Mucosa of stomach (tissue), 1 donor: ENCODE results near the gene CFLAR.
"Not testable (repeated sequence)": the region's sequence is repeated elsewhere in the genome, so short reads cannot be mapped to it uniquely, and the experiment has no call there.

ENCODE experiments used
- H3K27me3 ChIP-seq: one replicate; pipeline ENCODE4 v1.7.0; 2013; ENCODE audit warnings: mild to moderate bottlenecking, low read length; ENCODE audit not compliant: control insufficient read depth, insufficient read depth
- H3K36me3 ChIP-seq: one replicate; pipeline ENCODE4 v1.7.0; 2013; ENCODE audit warnings: low read length; ENCODE audit not compliant: control insufficient read depth, insufficient read depth
- H3K4me1 ChIP-seq: one replicate; pipeline ENCODE4 v1.7.0; 2013; ENCODE audit warnings: mild to moderate bottlenecking, low read length; ENCODE audit not compliant: control insufficient read depth, insufficient read depth
- H3K4me3 ChIP-seq: one replicate; pipeline ENCODE4 v1.7.0; 2013; ENCODE audit warnings: low read length
- H3K9ac ChIP-seq: one replicate; pipeline ENCODE4 v1.7.0; 2013; ENCODE audit warnings: mild to moderate bottlenecking, low read length, moderate library complexity
- H3K9me3 ChIP-seq: one replicate; pipeline ENCODE4 v1.7.0; 2013; ENCODE audit warnings: mild to moderate bottlenecking, low read length, moderate library complexity; ENCODE audit not compliant: control insufficient read depth
- donor health status: Pancreatic carcinoma.

Gene CFLAR

GRCh38 chr2:201154615-201155399, 38.8 kb downstream of the CFLAR start:
- H3K27me3 ChIP-seq: no peaks in the 10 kb centered on the region
- H3K36me3 ChIP-seq: peaks cover 7% of the 10 kb centered on the region
- peaks cover 37% of the 10 kb centered on the region for H3K4me1 ChIP-seq
- H3K9me3 ChIP-seq: no peaks in the 10 kb centered on the region
- H3K9ac ChIP-seq: no peak overlapping the region
- H3K4me3 ChIP-seq: no peak overlapping the region

GRCh38 chr2:201156036-201156435, 40.1 kb downstream of the CFLAR start:
- Histone ChIP-seq H3K9me3 (no peaks in the 10 kb centered on the region), H3K27me3 (no peaks in the 10 kb centered on the region), H3K4me3 (no peak overlapping the region), H3K36me3 (peaks cover 7% of the 10 kb centered on the region), H3K4me1 (peaks cover 31% of the 10 kb centered on the region), H3K9ac (no peak overlapping the region)

- H3K36me3 ChIP-seq: peaks cover 7% of the 10 kb centered on the region
- H3K27me3 ChIP-seq: no peaks in the 10 kb centered on the region
- H3K4me3 ChIP-seq: no peak overlapping the region
- H3K9me3 ChIP-seq: no peaks in the 10 kb centered on the region
- peaks cover 25% of the 10 kb centered on the region for H3K4me1 ChIP-seq
- no peak overlapping the region for H3K9ac ChIP-seq
Measured at GRCh38 chr2:201156640-201157039, 40.7 kb downstream of the CFLAR start.

- Histone ChIP-seq H3K36me3 (peaks cover 3% of the 10 kb centered on the region), H3K4me1 (peaks cover 18% of the 10 kb centered on the region), H3K4me3 (no peak overlapping the region), H3K27me3 (no peaks in the 10 kb centered on the region), H3K9me3 (no peaks in the 10 kb centered on the region), H3K9ac (peak overlapping the region; percentile 9)
Measured at GRCh38 chr2:201157694-201158093, 41.7 kb downstream of the CFLAR start.

- peak overlapping the region; percentile 9 for H3K9ac ChIP-seq
Measured at GRCh38 chr2:201158111-201158929, 42.4 kb downstream of the CFLAR start.

GRCh38 chr2:201164166-201164565, 48.2 kb downstream of the CFLAR start:
- no peaks in the 10 kb centered on the region for H3K4me1 ChIP-seq
- H3K4me3 ChIP-seq: no peak overlapping the region
- peaks cover 12% of the 10 kb centered on the region for H3K36me3 ChIP-seq
- no peaks in the 10 kb centered on the region for H3K9me3 ChIP-seq
- no peaks in the 10 kb centered on the region for H3K27me3 ChIP-seq
- no peak overlapping the region for H3K9ac ChIP-seq

More at GRCh38 chr2:201158111-201158929, 42.4 kb downstream of the CFLAR start:
- peaks cover 18% of the 10 kb centered on the region for H3K4me1 ChIP-seq
- H3K36me3 ChIP-seq: peaks cover 2% of the 10 kb centered on the region
- no peaks in the 10 kb centered on the region for H3K9me3 ChIP-seq
- H3K27me3 ChIP-seq: no peaks in the 10 kb centered on the region
- H3K4me3 ChIP-seq: no peak overlapping the region

- Histone ChIP-seq H3K27me3 (no peaks in the 10 kb centered on the region), H3K36me3 (peaks cover 12% of the 10 kb centered on the region), H3K9me3 (no peaks in the 10 kb centered on the region), H3K4me1 (no peaks in the 10 kb centered on the region), H3K4me3 (no peak overlapping the region), H3K9ac (no peak overlapping the region)
Measured at GRCh38 chr2:201167546-201167945, 51.6 kb downstream of the CFLAR start.

GRCh38 chr2:201168496-201168895, 52.5 kb downstream of the CFLAR start:
- not testable (repeated sequence) for H3K9me3 ChIP-seq, H3K4me1 ChIP-seq, H3K9ac ChIP-seq, H3K4me3 ChIP-seq, H3K36me3 ChIP-seq, H3K27me3 ChIP-seq

GRCh38 chr2:201171259-201171814, 55.4 kb downstream of the CFLAR start:
- H3K36me3 ChIP-seq: no peaks in the 10 kb centered on the region
- no peaks in the 10 kb centered on the region for H3K27me3 ChIP-seq
- H3K9ac ChIP-seq: no peak overlapping the region
- no peak overlapping the region for H3K4me3 ChIP-seq
- H3K4me1 ChIP-seq: peaks cover 3% of the 10 kb centered on the region
- H3K9me3 ChIP-seq: no peaks in the 10 kb centered on the region

- H3K27me3 ChIP-seq: no peaks in the 10 kb centered on the region
- no peak overlapping the region for H3K4me3 ChIP-seq
- H3K9me3 ChIP-seq: no peaks in the 10 kb centered on the region
- H3K4me1 ChIP-seq: peaks cover 3% of the 10 kb centered on the region
- no peak overlapping the region for H3K9ac ChIP-seq
- H3K36me3 ChIP-seq: no peaks in the 10 kb centered on the region
Measured at GRCh38 chr2:201172279-201172678, 56.3 kb downstream of the CFLAR start.

GRCh38 chr2:201174687-201175086, 58.7 kb downstream of the CFLAR start:
- Histone ChIP-seq H3K4me3 (no peak overlapping the region), H3K4me1 (peaks cover 3% of the 10 kb centered on the region), H3K9me3 (no peaks in the 10 kb centered on the region), H3K36me3 (no peaks in the 10 kb centered on the region), H3K9ac (no peak overlapping the region), H3K27me3 (no peaks in the 10 kb centered on the region)

GRCh38 chr2:201176081-201176481, 60.1 kb downstream of the CFLAR start:
- H3K9ac ChIP-seq: no peak overlapping the region
- no peaks in the 10 kb centered on the region for H3K9me3 ChIP-seq
- no peaks in the 10 kb centered on the region for H3K27me3 ChIP-seq
- no peaks in the 10 kb centered on the region for H3K36me3 ChIP-seq
- H3K4me3 ChIP-seq: no peak overlapping the region
- peaks cover 8% of the 10 kb centered on the region for H3K4me1 ChIP-seq
